CD4-positive, alpha-beta T cell (primary cell): ENCODE results near the gene ASB5. TPM values are rescaled to one million over a fixed set of nuclear protein-coding genes. Genes with fewer than 3 reads are reported as not detected.

Source experiments
- ATAC-seq: fragments of 200-7000 bp; cut with Tn5 transposase; one replicate; pipeline ENCODE4 v1.10.0; 2022; ENCODE audit warnings: mild to moderate bottlenecking; ENCODE audit not compliant: poor library complexity
- CTCF ChIA-PET: fragments of 350-600 bp; sonication (Branson Sonifier 250); formaldehyde crosslinking; loops from one replicate; lab custom pipeline; 2021; ENCODE audit warnings: antibody characterized with exemption, inconsistent platforms; lab: Charles Lee
- POLR2A ChIA-PET: fragments of 350-600 bp; sonication (Branson Sonifier 250); formaldehyde crosslinking; loops from one replicate; lab custom pipeline; 2021; ENCODE audit warnings: antibody characterized with exemption, inconsistent platforms; lab: Charles Lee
- DNase-seq, 14 experiments: peaks; one replicate each; pipeline ENCODE4 v3.0.0-alpha.2; 2013 to 2020; ENCODE audit warnings: mixed read lengths in 2 of 14
- H3K27ac ChIP-seq, 2 donors: one replicate each; pipeline versions ENCODE4 v1.5.1 to v1.7.0; 2013; ENCODE audit warnings: low read length in 2 of 2, low read depth in 1 of 2, mild to moderate bottlenecking in 1 of 2
- H3K27me3 ChIP-seq, 2 experiments: 1 replicate in 1 of 2; 2 replicates in 1 of 2; pipeline versions ENCODE4 v1.6.1 to v1.7.0; 2013; ENCODE audit warnings: low read length in 2 of 2, control low read depth in 1 of 2, mild to moderate bottlenecking in 1 of 2, moderate library complexity in 1 of 2; ENCODE audit not compliant: insufficient read depth in 2 of 2, control insufficient read depth in 1 of 2
- H3K36me3 ChIP-seq: one replicate; pipeline ENCODE4 v1.6.1; 2013; ENCODE audit warnings: low read length, control low read depth; ENCODE audit not compliant: insufficient read depth
- H3K4me1 ChIP-seq: one replicate; pipeline ENCODE4 v1.6.1; 2013; ENCODE audit warnings: low read length, control low read depth; ENCODE audit not compliant: insufficient read depth
- H3K4me3 ChIP-seq: one replicate; pipeline ENCODE4 v1.5.1; 2013; ENCODE audit warnings: mild to moderate bottlenecking, low read length, moderate library complexity
- H3K9me3 ChIP-seq, 2 experiments: 1 replicate in 1 of 2; 2 replicates in 1 of 2; pipeline versions ENCODE4 v1.6.1 to v1.7.0; 2013; ENCODE audit warnings: low read length in 2 of 2, mild to moderate bottlenecking in 2 of 2, control low read depth in 1 of 2, moderate library complexity in 1 of 2; ENCODE audit not compliant: control insufficient read depth in 1 of 2, insufficient read depth in 1 of 2
- H3K27ac Mint-ChIP-seq: one replicate; pipeline ENCODE4 v1.8.0; 2020; ENCODE audit warnings: mixed read lengths
- H3K27me3 Mint-ChIP-seq: one replicate; pipeline ENCODE4 v1.8.0; 2021; ENCODE audit warnings: mixed read lengths
- H3K36me3 Mint-ChIP-seq: one replicate; pipeline ENCODE4 v1.8.0; 2021; ENCODE audit warnings: low read depth, mixed read lengths
- H3K4me1 Mint-ChIP-seq: one replicate; pipeline ENCODE4 v1.8.0; 2021; ENCODE audit warnings: low read depth, mixed read lengths
- H3K4me3 Mint-ChIP-seq: one replicate; pipeline ENCODE4 v1.8.0; 2020; ENCODE audit warnings: mild to moderate bottlenecking, mixed read lengths
- H3K9me3 Mint-ChIP-seq: one replicate; pipeline ENCODE4 v1.8.0; 2020; ENCODE audit warnings: mixed read lengths
- intact Hi-C, 2 experiments: fragments of 100-400 bp; cut with DNase I in 1 of 2; cut with micrococcal nuclease in 1 of 2; formaldehyde crosslinking; loops; one replicate each; pipeline versions ENCODE4 v1.15.1 to v1.9.0; 2023 to 2025; cut with DNase I, micrococcal nuclease
- total RNA-seq, 174 experiments: library from RNA in 2 of 174; stranded (reverse) in 2 of 174; gene quantifications; one replicate each; pipeline ENCODE4 v1.2.3 and lab custom pipeline; 2021 to 2026
- TF ChIP-seq, protein P1 (sequence below): fragments of 200-600 bp; IDR thresholded peaks from one replicate; pipeline ENCODE4 v1.8.0; 2022; ENCODE audit warnings: antibody characterized with exemption, mild to moderate bottlenecking

Gene ASB5
- total RNA-seq, 2 experiments from 2014 or later: not detected

DNA sequence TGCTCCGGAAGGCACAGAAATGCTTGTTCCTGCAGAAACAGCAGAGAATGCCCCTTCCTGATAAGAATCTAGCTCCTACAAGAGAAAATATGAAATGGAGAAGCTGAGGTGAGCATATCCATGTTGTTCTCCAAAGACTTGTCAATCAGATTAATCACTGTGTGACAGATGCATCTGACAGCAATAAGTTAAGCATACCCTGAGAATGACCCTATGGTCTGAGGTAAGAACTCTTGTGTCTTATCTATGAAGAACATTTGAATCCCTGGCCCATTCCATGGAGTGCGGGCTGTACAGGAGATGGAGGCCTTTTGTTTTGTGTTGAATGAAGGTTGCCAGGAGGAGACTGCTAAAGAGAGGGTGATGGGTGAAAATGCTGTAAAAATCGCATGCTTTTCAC, 21.5 kb upstream of the ASB5 start:
- ChIA-PET POLR2A (no interaction called here), CTCF (no interaction called here)
- H3K4me3 Mint-ChIP-seq: no peak overlapping the region
- no peaks in the 10 kb centered on the region for H3K4me1 Mint-ChIP-seq
- no peaks in the 10 kb centered on the region for H3K9me3 Mint-ChIP-seq
- H3K4me1 ChIP-seq: no peaks in the 10 kb centered on the region
- intact Hi-C loops: no loop called here
- DNase-seq (no peak), ATAC-seq (no peak)
- no peaks in the 10 kb centered on the region for H3K27me3 ChIP-seq
- no peaks in the 10 kb centered on the region for H3K9me3 ChIP-seq
- TF ChIP-seq, protein P1, sequence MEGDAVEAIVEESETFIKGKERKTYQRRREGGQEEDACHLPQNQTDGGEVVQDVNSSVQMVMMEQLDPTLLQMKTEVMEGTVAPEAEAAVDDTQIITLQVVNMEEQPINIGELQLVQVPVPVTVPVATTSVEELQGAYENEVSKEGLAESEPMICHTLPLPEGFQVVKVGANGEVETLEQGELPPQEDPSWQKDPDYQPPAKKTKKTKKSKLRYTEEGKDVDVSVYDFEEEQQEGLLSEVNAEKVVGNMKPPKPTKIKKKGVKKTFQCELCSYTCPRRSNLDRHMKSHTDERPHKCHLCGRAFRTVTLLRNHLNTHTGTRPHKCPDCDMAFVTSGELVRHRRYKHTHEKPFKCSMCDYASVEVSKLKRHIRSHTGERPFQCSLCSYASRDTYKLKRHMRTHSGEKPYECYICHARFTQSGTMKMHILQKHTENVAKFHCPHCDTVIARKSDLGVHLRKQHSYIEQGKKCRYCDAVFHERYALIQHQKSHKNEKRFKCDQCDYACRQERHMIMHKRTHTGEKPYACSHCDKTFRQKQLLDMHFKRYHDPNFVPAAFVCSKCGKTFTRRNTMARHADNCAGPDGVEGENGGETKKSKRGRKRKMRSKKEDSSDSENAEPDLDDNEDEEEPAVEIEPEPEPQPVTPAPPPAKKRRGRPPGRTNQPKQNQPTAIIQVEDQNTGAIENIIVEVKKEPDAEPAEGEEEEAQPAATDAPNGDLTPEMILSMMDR: no peak
- no peak overlapping the region for H3K27ac ChIP-seq
- H3K27me3 Mint-ChIP-seq: no peaks in the 10 kb centered on the region
- H3K27ac Mint-ChIP-seq: no peak overlapping the region
- H3K36me3 ChIP-seq: no peaks in the 10 kb centered on the region
- H3K4me3 ChIP-seq: no peak overlapping the region
- no peaks in the 10 kb centered on the region for H3K36me3 Mint-ChIP-seq

DNA sequence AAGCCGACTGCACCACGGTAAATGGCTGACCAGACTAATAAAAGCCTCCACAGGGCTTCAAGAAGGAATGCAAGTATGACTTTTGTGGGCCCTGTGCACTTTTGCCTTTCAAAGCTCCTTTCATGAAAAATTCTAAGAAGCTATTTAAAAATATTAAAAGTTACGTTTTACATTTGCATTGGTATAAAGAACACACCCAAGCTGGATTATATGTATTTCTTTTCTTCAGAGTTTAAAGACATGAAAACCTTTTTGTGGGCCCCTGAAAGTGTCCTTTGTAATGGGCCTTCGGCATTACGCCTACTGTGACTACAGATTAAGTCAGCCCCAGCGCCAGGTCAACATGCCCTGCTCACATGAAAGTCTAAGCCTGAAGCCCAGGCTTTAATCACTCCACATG, 20.5 kb upstream of the ASB5 start:
- Mint-ChIP-seq H3K4me3 (no peak overlapping the region), H3K27ac (no peak overlapping the region), H3K9me3 (no peaks in the 10 kb centered on the region), H3K36me3 (no peaks in the 10 kb centered on the region), H3K27me3 (no peaks in the 10 kb centered on the region), H3K4me1 (no peaks in the 10 kb centered on the region)
- no peak overlapping the region for H3K27ac ChIP-seq
- no peak for ATAC-seq
- H3K36me3 ChIP-seq: no peaks in the 10 kb centered on the region
- H3K27me3 ChIP-seq: no peaks in the 10 kb centered on the region
- H3K4me3 ChIP-seq: no peak overlapping the region
- no peaks in the 10 kb centered on the region for H3K4me1 ChIP-seq
- intact Hi-C loops: no loop called here
- TF ChIP-seq, protein P1: no peak
- POLR2A ChIA-PET: no interaction called here
- no peaks in the 10 kb centered on the region for H3K9me3 ChIP-seq
- CTCF ChIA-PET: no interaction called here
- DNase-seq: no peak

DNA sequence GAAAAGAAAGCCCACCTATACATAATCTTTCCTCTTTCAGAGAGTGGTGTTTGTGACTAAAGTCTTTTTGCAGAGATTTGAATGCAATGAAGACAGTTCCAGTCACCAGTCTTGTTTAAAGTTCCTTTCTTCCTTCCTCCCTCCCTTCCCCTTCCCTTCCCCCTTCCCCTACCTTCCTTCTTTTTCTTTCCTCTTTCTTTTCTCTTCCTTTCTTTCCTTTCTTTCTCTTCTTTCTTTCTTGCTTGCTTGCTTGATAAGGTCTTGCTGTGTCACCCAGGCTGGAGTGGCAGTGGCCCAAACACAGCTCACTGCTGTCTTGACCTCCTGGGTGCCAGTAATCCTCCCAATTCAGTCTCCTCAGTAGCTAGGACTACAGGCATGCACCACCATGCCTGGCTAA, 19.0 kb upstream of the ASB5 start:
- ATAC-seq (no peak), DNase-seq (no peak)
- TF ChIP-seq, protein P1: no peak
- Histone ChIP-seq H3K4me1 (no peaks in the 10 kb centered on the region), H3K9me3 (no peaks in the 10 kb centered on the region), H3K36me3 (no peaks in the 10 kb centered on the region), H3K27ac (no peak overlapping the region), H3K4me3 (no peak overlapping the region), H3K27me3 (no peaks in the 10 kb centered on the region)
- intact Hi-C loops: no loop called here
- CTCF ChIA-PET: interaction anchor here (0.6 kb wide), 1 partner anchor 1046 kb away, joined by 3 read pairs; no protein-coding TSS in a partner anchor
- Mint-ChIP-seq H3K27me3 (no peaks in the 10 kb centered on the region), H3K27ac (no peak overlapping the region), H3K36me3 (no peaks in the 10 kb centered on the region), H3K4me3 (no peak overlapping the region), H3K4me1 (no peaks in the 10 kb centered on the region), H3K9me3 (peaks cover 1% of the 10 kb centered on the region)
- POLR2A ChIA-PET: no interaction called here
